OCI-LY7 (cell line): ENCODE data around the gene STPG1. TPM values are rescaled to one million over a fixed set of nuclear protein-coding genes. Genes with fewer than 3 reads are reported as not detected.
A peak's percentile ranks its signal among the peaks of the same experiment; 100 is the strongest.

Source experiments
- BruUV-seq: library from RNA; stranded (reverse); fragments of 400-500 nt; replicated peaks from 2 replicates; lab custom pipeline; 2021; lab: Mats Ljungman, UMichigan
- CTCF ChIA-PET: fragments of 300-600 bp; sonication (Branson Sonifier 250); formaldehyde crosslinking; loops from one replicate; lab custom pipeline; 2022; ENCODE audit warnings: antibody characterized with exemption; ENCODE audit not compliant: unreplicated experiment; lab: Charles Lee
- POLR2A ChIA-PET: fragments of 300-600 bp; sonication (Branson Sonifier 250); formaldehyde crosslinking; loops from one replicate; lab custom pipeline; 2022; ENCODE audit warnings: antibody characterized with exemption; lab: Charles Lee
- DNase-seq: peaks from one replicate; pipeline ENCODE4 v3.0.0-alpha.2; 2015; ENCODE audit warnings: low spot score
- H2AFZ ChIP-seq: fragments of 200-600 bp; sonication (generic), shearing (Covaris generic); 2 replicates; pipeline ENCODE4 v1.6.1; 2014; ENCODE audit warnings: mild to moderate bottlenecking, antibody characterized with exemption, low read length, moderate library complexity
- H3K27ac ChIP-seq: fragments of 200-600 bp; sonication (generic); 2 replicates; pipeline ENCODE4 v1.5.1; 2014; ENCODE audit warnings: mixed run types, low read depth, mild to moderate bottlenecking, moderate library complexity, low read length, inconsistent platforms; ENCODE audit not compliant: poor library complexity, severe bottlenecking
- H3K36me3 ChIP-seq: fragments of 200-600 bp; sonication (generic); 2 replicates; pipeline ENCODE4 v1.6.1; 2014; ENCODE audit warnings: mild to moderate bottlenecking, antibody characterized with exemption, low read length, moderate library complexity, mixed read lengths; ENCODE audit not compliant: insufficient read depth
- H3K4me1 ChIP-seq: fragments of 200-600 bp; sonication (generic); 2 replicates; pipeline ENCODE4 v1.5.1; 2014; ENCODE audit warnings: mild to moderate bottlenecking, low read length; ENCODE audit not compliant: insufficient read depth, poor library complexity, severe bottlenecking
- H3K4me2 ChIP-seq: fragments of 200-600 bp; sonication (generic); 2 replicates; pipeline ENCODE4 v1.6.1; 2014; ENCODE audit warnings: mild to moderate bottlenecking, low read length
- H3K4me3 ChIP-seq: fragments of 200-600 bp; sonication (generic); 2 replicates; pipeline ENCODE4 v1.5.1; 2014; ENCODE audit warnings: mild to moderate bottlenecking, low read depth, low read length; ENCODE audit not compliant: poor library complexity, severe bottlenecking
- H3K79me2 ChIP-seq: fragments of 200-600 bp; sonication (generic); 2 replicates; pipeline ENCODE4 v1.6.1; 2016; ENCODE audit warnings: low read depth, mild to moderate bottlenecking, low read length, moderate library complexity, mixed read lengths; ENCODE audit not compliant: insufficient read depth
- H3K9me2 ChIP-seq: fragments of 200-600 bp; sonication (generic); 2 replicates; pipeline ENCODE4 v1.6.1; 2016; ENCODE audit warnings: mild to moderate bottlenecking, low read length, mixed read lengths; ENCODE audit not compliant: insufficient read depth
- H3K9me3 ChIP-seq: fragments of 200-600 bp; sonication (generic); 2 replicates; pipeline ENCODE4 v1.6.1; 2014; ENCODE audit warnings: mild to moderate bottlenecking, mixed run types, low read length, mixed read lengths
- H4K20me1 ChIP-seq: fragments of 200-600 bp; sonication (generic); 2 replicates; pipeline ENCODE4 v1.6.1; 2014; ENCODE audit warnings: mild to moderate bottlenecking, antibody characterized with exemption, low read length, moderate library complexity, mixed read lengths; ENCODE audit not compliant: insufficient read depth
- CTCF ChIP-seq: fragments of 200-600 bp; sonication (generic); conservative IDR thresholded peaks from 2 replicates; pipeline ENCODE4 v1.5.1; 2014; ENCODE audit warnings: mild to moderate bottlenecking, antibody characterized with exemption, low read length, moderate library complexity, mixed read lengths
- EZH2phosphoT487 ChIP-seq: fragments of 200-600 bp; sonication (generic); IDR thresholded peaks from 2 replicates; pipeline ENCODE4 v1.6.1; 2018; ENCODE audit warnings: low read depth, borderline replicate concordance, mild to moderate bottlenecking, mixed run types, antibody characterized with exemption, low read length, moderate library complexity, mixed read lengths
- intact Hi-C: fragments of 100-400 bp; cut with micrococcal nuclease; formaldehyde crosslinking; loops from one replicate; pipeline ENCODE4 v1.10.0; 2022; ENCODE audit not compliant: unreplicated experiment
- total RNA-seq, 2 experiments: library from RNA; depleted of rRNA in 1 of 2; stranded (reverse); fragments of >200 nt in 1 of 2; shearing (Covaris generic) in 1 of 2; gene quantifications; 2 replicates each; pipeline ENCODE4 v1.2.3, GENCODE V29; 2014 to 2022

The STPG1 gene
- total RNA-seq, 2 experiments from 2014 or later, result 5.1 to 9.6 TPM

- ChIA-PET CTCF (no interaction called here), POLR2A (interaction anchor here (0.6 to 2.3 kb wide), 4 partner anchors 9 to 190 kb away, joined by 3 to 7 read pairs (median 6); no protein-coding TSS in a partner anchor)
- Histone ChIP-seq H3K4me3 (peak overlapping the region; percentile 3), H3K9me2 (no peaks in the 10 kb centered on the region), H3K4me1 (peaks cover 23% of the 10 kb centered on the region), H3K27ac (peak overlapping the region; percentile 40), H3K36me3 (no peaks in the 10 kb centered on the region), H4K20me1 (no peaks in the 10 kb centered on the region), H3K4me2 (peak overlapping the region; percentile 51), H3K79me2 (no peaks in the 10 kb centered on the region), H3K9me3 (no peaks in the 10 kb centered on the region), H2AFZ (peak overlapping the region; percentile 83; the same call in 1 of the 2 replicates)
- no TSS peak for BruUV-seq
- no peak for DNase-seq
- no peak for TF ChIP-seq EZH2phosphoT487
- no peak for TF ChIP-seq CTCF
- intact Hi-C loops, result no loop called here
These were observed 39.9 kb downstream of the STPG1 start for GRCh38 chr1:24373710-24374109.

GRCh38 chr1:24373044-24373443, 40.5 kb downstream of the STPG1 start:
- ChIA-PET POLR2A (interaction anchor here (0.6 to 2.3 kb wide), 6 partner anchors 9 to 560 kb away, joined by 3 to 7 read pairs (median 4); no protein-coding TSS in a partner anchor), CTCF (no interaction called here)
- no peaks in the 10 kb centered on the region for H3K9me3 ChIP-seq
- H3K36me3 ChIP-seq, result no peaks in the 10 kb centered on the region
- intact Hi-C loops, result no loop called here
- H3K4me1 ChIP-seq, result peaks cover 23% of the 10 kb centered on the region
- peak overlapping the region; percentile 83 for H2AFZ ChIP-seq
- H3K27ac ChIP-seq, result peak overlapping the region; percentile 40
- H3K4me3 ChIP-seq, result peak overlapping the region; percentile 3
- BruUV-seq, result no TSS peak
- no peak for TF ChIP-seq CTCF
- TF ChIP-seq EZH2phosphoT487, result no peak
- H3K9me2 ChIP-seq, result no peaks in the 10 kb centered on the region
- H4K20me1 ChIP-seq, result no peaks in the 10 kb centered on the region
- no peaks in the 10 kb centered on the region for H3K79me2 ChIP-seq
- peak overlapping the region; percentile 51 for H3K4me2 ChIP-seq
- peak; percentile 87 for DNase-seq

- Histone ChIP-seq H2AFZ (no peak overlapping the region), H3K79me2 (no peaks in the 10 kb centered on the region), H3K4me3 (no peak overlapping the region), H3K4me1 (peaks cover 23% of the 10 kb centered on the region), H3K9me2 (no peaks in the 10 kb centered on the region), H4K20me1 (no peaks in the 10 kb centered on the region), H3K4me2 (no peak overlapping the region), H3K9me3 (no peaks in the 10 kb centered on the region), H3K27ac (no peak overlapping the region), H3K36me3 (no peaks in the 10 kb centered on the region)
- BruUV-seq, result no TSS peak
- ChIA-PET CTCF (no interaction called here), POLR2A (no interaction called here)
- intact Hi-C loops, result no loop called here
- DNase-seq, result no peak
- TF ChIP-seq CTCF (no peak), EZH2phosphoT487 (no peak)
These were observed 43.8 kb downstream of the STPG1 start for GRCh38 chr1:24369801-24370200.
